Peyer's patch (tissue), 4 donors: Measurements from ENCODE around the gene HRH2.

Source experiments
- CTCF ChIP-seq, 6 experiments: fragments of 450-650 bp in 4 of 6; fragments of 200-600 bp in 2 of 6; sonication (generic) in 1 of 6; IDR thresholded peaks; one replicate each; pipeline ENCODE4 v1.5.1; 2017 to 2019; ENCODE audit warnings: antibody characterized with exemption in 6 of 6, mild to moderate bottlenecking in 3 of 6, moderate library complexity in 1 of 6
- POLR2A ChIP-seq, 2 donors: fragments of 450-650 bp; IDR thresholded peaks; one replicate each; pipeline ENCODE4 v1.5.1; 2017; ENCODE audit warnings: antibody characterized with exemption in 2 of 2, mild to moderate bottlenecking in 2 of 2, moderate library complexity in 2 of 2

GRCh38 chr5:175646251-175646650 lies 11.6 kb upstream of the HRH2 start:
- TF ChIP-seq CTCF (IDR thresholded peaks at IDR 0.05) (no peak), POLR2A (IDR thresholded peaks at IDR 0.05) (no peak)
